IMR-90 (cell line): ENCODE measurements around the gene CHMP4A.

Experiments used
- BHLHE40 ChIP-seq: fragments of 150-350 bp; IDR thresholded peaks from 2 replicates; pipeline ENCODE4 v1.6.1; 2016; ENCODE audit warnings: mild to moderate bottlenecking, low read depth, low read length
- POLR2A ChIP-seq: IDR thresholded peaks from 2 replicates; pipeline ENCODE4 v1.6.1; 2012; ENCODE audit warnings: mild to moderate bottlenecking, low read depth, low read length
- RFX5 ChIP-seq: IDR thresholded peaks from 2 replicates; pipeline ENCODE4 v1.8.0; 2012; ENCODE audit warnings: low read depth, mild to moderate bottlenecking, low read length, moderate library complexity
- TF ChIP-seq, protein P1 (sequence below): conservative IDR thresholded peaks from 2 replicates; pipeline ENCODE4 v1.5.1; 2012; ENCODE audit warnings: mild to moderate bottlenecking, low read depth, low read length, improper control_type of control experiment
- TF ChIP-seq, protein P2 (sequence below): fragments of 150-350 bp; IDR thresholded peaks from 2 replicates; pipeline ENCODE4 v1.6.1; 2017; ENCODE audit warnings: mild to moderate bottlenecking, antibody characterized with exemption, low read length, low read depth

DNA sequence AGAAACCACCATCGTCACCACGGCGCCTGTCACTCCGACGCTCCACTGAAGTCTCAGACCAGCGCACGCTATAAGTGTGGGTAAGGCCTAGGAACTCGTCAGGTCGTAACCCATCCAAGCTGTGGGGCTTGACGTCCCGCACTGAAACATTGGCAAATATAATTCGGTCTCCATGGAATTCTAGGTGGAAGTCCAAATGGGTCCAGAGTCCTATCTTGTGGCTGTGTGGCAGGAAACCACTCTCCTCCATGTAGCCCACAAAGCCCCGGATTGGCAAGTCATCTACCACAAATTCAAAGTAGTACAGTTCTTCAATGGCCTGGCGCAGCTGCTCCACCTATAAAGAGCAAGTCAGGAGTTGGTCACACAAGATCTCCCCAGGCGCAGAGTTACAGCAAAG is 20.4 kb downstream of the CHMP4A start:
- TF ChIP-seq, protein P1, sequence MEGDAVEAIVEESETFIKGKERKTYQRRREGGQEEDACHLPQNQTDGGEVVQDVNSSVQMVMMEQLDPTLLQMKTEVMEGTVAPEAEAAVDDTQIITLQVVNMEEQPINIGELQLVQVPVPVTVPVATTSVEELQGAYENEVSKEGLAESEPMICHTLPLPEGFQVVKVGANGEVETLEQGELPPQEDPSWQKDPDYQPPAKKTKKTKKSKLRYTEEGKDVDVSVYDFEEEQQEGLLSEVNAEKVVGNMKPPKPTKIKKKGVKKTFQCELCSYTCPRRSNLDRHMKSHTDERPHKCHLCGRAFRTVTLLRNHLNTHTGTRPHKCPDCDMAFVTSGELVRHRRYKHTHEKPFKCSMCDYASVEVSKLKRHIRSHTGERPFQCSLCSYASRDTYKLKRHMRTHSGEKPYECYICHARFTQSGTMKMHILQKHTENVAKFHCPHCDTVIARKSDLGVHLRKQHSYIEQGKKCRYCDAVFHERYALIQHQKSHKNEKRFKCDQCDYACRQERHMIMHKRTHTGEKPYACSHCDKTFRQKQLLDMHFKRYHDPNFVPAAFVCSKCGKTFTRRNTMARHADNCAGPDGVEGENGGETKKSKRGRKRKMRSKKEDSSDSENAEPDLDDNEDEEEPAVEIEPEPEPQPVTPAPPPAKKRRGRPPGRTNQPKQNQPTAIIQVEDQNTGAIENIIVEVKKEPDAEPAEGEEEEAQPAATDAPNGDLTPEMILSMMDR = no peak
- TF ChIP-seq, protein P2, sequence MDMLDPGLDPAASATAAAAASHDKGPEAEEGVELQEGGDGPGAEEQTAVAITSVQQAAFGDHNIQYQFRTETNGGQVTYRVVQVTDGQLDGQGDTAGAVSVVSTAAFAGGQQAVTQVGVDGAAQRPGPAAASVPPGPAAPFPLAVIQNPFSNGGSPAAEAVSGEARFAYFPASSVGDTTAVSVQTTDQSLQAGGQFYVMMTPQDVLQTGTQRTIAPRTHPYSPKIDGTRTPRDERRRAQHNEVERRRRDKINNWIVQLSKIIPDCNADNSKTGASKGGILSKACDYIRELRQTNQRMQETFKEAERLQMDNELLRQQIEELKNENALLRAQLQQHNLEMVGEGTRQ = no peak
- no peak for TF ChIP-seq POLR2A
- no peak for TF ChIP-seq RFX5
- TF ChIP-seq BHLHE40 = no peak
